HCT116 (cell line): ENCODE results near the gene UBN1.

ENCODE experiments used
- EGR1 ChIP-seq: IDR thresholded peaks from 2 replicates; pipeline ENCODE4 v1.6.1; 2012; ENCODE audit warnings: low read depth
- POLR2A ChIP-seq: IDR thresholded peaks from 2 replicates; pipeline ENCODE4 v1.7.0; 2011; ENCODE audit warnings: borderline replicate concordance; ENCODE audit not compliant: insufficient read depth, insufficient read length; ENCODE audit errors: extremely low read depth
- TF ChIP-seq, protein P1 (sequence below), 3 experiments: fragments of 200-600 bp in 1 of 3; sonication (generic) in 1 of 3; IDR thresholded peaks in 2 of 3; conservative IDR thresholded peaks in 1 of 3; 2 replicates each; pipeline ENCODE4 v1.5.1; 2012 to 2017; ENCODE audit warnings: low read depth in 2 of 3, low read length in 2 of 3, antibody characterized with exemption in 1 of 3, borderline replicate concordance in 1 of 3, control low read depth in 1 of 3, mild to moderate bottlenecking in 1 of 3, mixed read lengths in 1 of 3, mixed run types in 1 of 3, moderate library complexity in 1 of 3; ENCODE audit not compliant: insufficient read depth in 1 of 3

- TF ChIP-seq, protein P1, sequence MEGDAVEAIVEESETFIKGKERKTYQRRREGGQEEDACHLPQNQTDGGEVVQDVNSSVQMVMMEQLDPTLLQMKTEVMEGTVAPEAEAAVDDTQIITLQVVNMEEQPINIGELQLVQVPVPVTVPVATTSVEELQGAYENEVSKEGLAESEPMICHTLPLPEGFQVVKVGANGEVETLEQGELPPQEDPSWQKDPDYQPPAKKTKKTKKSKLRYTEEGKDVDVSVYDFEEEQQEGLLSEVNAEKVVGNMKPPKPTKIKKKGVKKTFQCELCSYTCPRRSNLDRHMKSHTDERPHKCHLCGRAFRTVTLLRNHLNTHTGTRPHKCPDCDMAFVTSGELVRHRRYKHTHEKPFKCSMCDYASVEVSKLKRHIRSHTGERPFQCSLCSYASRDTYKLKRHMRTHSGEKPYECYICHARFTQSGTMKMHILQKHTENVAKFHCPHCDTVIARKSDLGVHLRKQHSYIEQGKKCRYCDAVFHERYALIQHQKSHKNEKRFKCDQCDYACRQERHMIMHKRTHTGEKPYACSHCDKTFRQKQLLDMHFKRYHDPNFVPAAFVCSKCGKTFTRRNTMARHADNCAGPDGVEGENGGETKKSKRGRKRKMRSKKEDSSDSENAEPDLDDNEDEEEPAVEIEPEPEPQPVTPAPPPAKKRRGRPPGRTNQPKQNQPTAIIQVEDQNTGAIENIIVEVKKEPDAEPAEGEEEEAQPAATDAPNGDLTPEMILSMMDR (IDR thresholded peaks at IDR 0.05 in 2 of 3, conservative IDR thresholded peaks at IDR 0.05 in 1 of 3; ENCODE audit: borderline replicate concordance in 1 of 3, insufficient read depth in 1 of 3, low read depth in 2 of 3, low read length in 2 of 3) = no peak
- TF ChIP-seq POLR2A = no peak
- TF ChIP-seq EGR1 = no peak
These were observed 5.1 kb downstream of the UBN1 start for GRCh38 chr16:4852221-4852872.
